GM18517 (cell line): Measurements from ENCODE around the gene TGFBR3L.
"Not testable (repeated sequence)": the region's sequence is repeated elsewhere in the genome, so short reads cannot be mapped to it uniquely, and the experiment has no call there.

ENCODE experiments used
- ATAC-seq: cut with Tn5 transposase; IDR thresholded peaks from one replicate; pipeline ENCODE4 v1.9.1; 2021; ENCODE audit warnings: mild to moderate bottlenecking, moderate library complexity; ENCODE audit not compliant: unreplicated experiment

Gene TGFBR3L

GRCh38 chr19:7916103-7916954 lies 1.7 kb downstream of the TGFBR3L start:
- no peak for ATAC-seq

GRCh38 chr19:7916955-7917266 lies 2.3 kb downstream of the TGFBR3L start:
- no peak for ATAC-seq

GRCh38 chr19:7917267-7918061 lies 2.8 kb downstream of the TGFBR3L start:
- ATAC-seq: no peak

- not testable (repeated sequence) for ATAC-seq
Measured at GRCh38 chr19:7918062-7918614, 3.5 kb downstream of the TGFBR3L start.

GRCh38 chr19:7918615-7919421 lies 4.2 kb downstream of the TGFBR3L start:
- no peak for ATAC-seq

GRCh38 chr19:7919610-7920518 lies 5.2 kb downstream of the TGFBR3L start, which contains the start of gene SNAPC2:
SNAPC2 (plus strand) TSS chr19:7920338; CDS start chr19:7920367, 29 bp downstream.
- ATAC-seq: peak; percentile 60

- ATAC-seq: peak; percentile 41
Measured at GRCh38 chr19:7920519-7921301, 6.1 kb downstream of the TGFBR3L start.

- ATAC-seq: no peak
Measured at GRCh38 chr19:7921302-7921966, 6.8 kb downstream of the TGFBR3L start.

- no peak for ATAC-seq
Measured at GRCh38 chr19:7921967-7922835, 7.6 kb downstream of the TGFBR3L start.

GRCh38 chr19:7922836-7923195 lies 8.2 kb downstream of the TGFBR3L start:
- ATAC-seq: no peak

GRCh38 chr19:7923295-7924191 lies 8.9 kb downstream of the TGFBR3L start:
- ATAC-seq: no peak

GRCh38 chr19:7924241-7924640 lies 9.6 kb downstream of the TGFBR3L start:
- no peak for ATAC-seq

GRCh38 chr19:7924651-7925170 lies 10.1 kb downstream of the TGFBR3L start:
- ATAC-seq: no peak

GRCh38 chr19:7925171-7925851 lies 10.7 kb downstream of the TGFBR3L start:
- no peak for ATAC-seq

- no peak for ATAC-seq
Measured at GRCh38 chr19:7926021-7926726, 11.5 kb downstream of the TGFBR3L start, which contains the start of gene CTXN1. CTXN1 (minus strand) TSS chr19:7926135; CDS start chr19:7925538, 597 bp downstream.
